Panc1 (cell line): Measurements from ENCODE around the gene TIE1. TPM values are rescaled to one million over a fixed set of nuclear protein-coding genes. Genes with fewer than 3 reads are reported as not detected.
A peak's percentile ranks its signal among the peaks of the same experiment; 100 is the strongest.

Source experiments
- ATAC-seq: fragments of 200-7000 bp; cut with Tn5 transposase; 2 replicates; pipeline ENCODE4 v1.9.1; 2020; ENCODE audit warnings: mild to moderate bottlenecking, moderate library complexity
- BruUV-seq: library from RNA; stranded (reverse); fragments of 400-500 nt; replicated peaks from 2 replicates; lab custom pipeline; 2021; lab: Mats Ljungman, UMichigan
- CTCF ChIA-PET: fragments of 300-600 bp; sonication (Branson Sonifier 250); formaldehyde crosslinking; loops from one replicate; lab custom pipeline; 2022; ENCODE audit warnings: antibody characterized with exemption; lab: Charles Lee
- POLR2A ChIA-PET: fragments of 300-600 bp; sonication (Branson Sonifier 250); formaldehyde crosslinking; loops from one replicate; lab custom pipeline; 2022; ENCODE audit warnings: antibody characterized with exemption; lab: Charles Lee
- DNase-seq: peaks from one replicate; pipeline ENCODE4 v3.0.0-alpha.2; 2010; ENCODE audit warnings: low read depth, low spot score
- H3K27ac ChIP-seq: 2 replicates; pipeline ENCODE4 v1.5.1; 2011; ENCODE audit warnings: mild to moderate bottlenecking, low read length, inconsistent platforms
- H3K27me3 ChIP-seq: fragments of 200-500 bp; sonication (Bioruptor generic); 2 replicates; pipeline ENCODE4 v1.6.0; 2014; ENCODE audit warnings: low read length, inconsistent platforms; ENCODE audit not compliant: control insufficient read depth, insufficient read depth
- H3K36me3 ChIP-seq: fragments of 200-500 bp; sonication (Bioruptor generic); 2 replicates; pipeline ENCODE4 v1.5.1; 2014; ENCODE audit warnings: inconsistent platforms, mild to moderate bottlenecking, low read length, moderate library complexity; ENCODE audit not compliant: control insufficient read depth, insufficient read depth
- H3K4me1 ChIP-seq: 2 replicates; pipeline ENCODE4 v1.5.1; 2011; ENCODE audit warnings: inconsistent platforms, mild to moderate bottlenecking, low read length, moderate library complexity; ENCODE audit not compliant: control insufficient read depth, insufficient read depth
- H3K4me3 ChIP-seq, 2 experiments: 2 replicates each; pipeline ENCODE4 v1.5.1; 2011 to 2012; ENCODE audit warnings: low read depth in 2 of 2, low read length in 2 of 2, mild to moderate bottlenecking in 2 of 2, inconsistent platforms in 1 of 2, moderate library complexity in 1 of 2
- H3K9me3 ChIP-seq: fragments of 200-500 bp; sonication (Bioruptor generic); 2 replicates; pipeline ENCODE4 v1.5.1; 2014; ENCODE audit warnings: low read depth, mild to moderate bottlenecking, inconsistent platforms, low read length, moderate library complexity; ENCODE audit not compliant: control insufficient read depth, insufficient read depth
- CTCF ChIP-seq: fragments of 450-650 bp; IDR thresholded peaks from 2 replicates; pipeline ENCODE4 v1.5.1; 2017; ENCODE audit warnings: mild to moderate bottlenecking
- POLR2AphosphoS5 ChIP-seq: IDR thresholded peaks from 2 replicates; pipeline ENCODE4 v1.6.1; 2012; ENCODE audit warnings: mild to moderate bottlenecking, low read depth, low read length, moderate library complexity
- SIN3A ChIP-seq: IDR thresholded peaks from 2 replicates; pipeline ENCODE4 v1.6.1; 2012; ENCODE audit warnings: low read depth, mild to moderate bottlenecking, low read length, moderate library complexity, borderline replicate concordance; ENCODE audit not compliant: insufficient read depth
- TCF7L2 ChIP-seq: IDR thresholded peaks from 2 replicates; pipeline ENCODE4 v1.6.1; 2011; ENCODE audit warnings: mild to moderate bottlenecking, low read depth, low read length, inconsistent platforms
- in situ Hi-C: cut with HindIII; loops from 2 replicates; pipeline ENCODE4 v1.10.0; 2016; ENCODE audit warnings: low sequenced_read_pairs, low pct_unique_long_range_greater_than_20kb
- intact Hi-C: fragments of 100-400 bp; cut with micrococcal nuclease; formaldehyde crosslinking; loops from one replicate; pipeline ENCODE4 v1.10.0; 2022; ENCODE audit not compliant: unreplicated experiment
- total RNA-seq: library from RNA; stranded (reverse); gene quantifications from one replicate; pipeline ENCODE4 v1.2.1, GENCODE V29; 2021; ENCODE audit not compliant: unreplicated experiment
- TF ChIP-seq, protein P1 (sequence below), 2 experiments: IDR thresholded peaks; 2 replicates each; pipeline ENCODE4 v1.6.1; 2011 to 2012; ENCODE audit warnings: low read depth in 2 of 2, control low read depth in 1 of 2, low read length in 1 of 2, mild to moderate bottlenecking in 1 of 2, moderate library complexity in 1 of 2; ENCODE audit not compliant: insufficient read depth in 1 of 2

Gene TIE1
- total RNA-seq, 1 experiment from 2014 or later = 0.28 TPM

- Histone ChIP-seq H3K4me1 (no peaks in the 10 kb centered on the region), H3K27me3 (no peaks in the 10 kb centered on the region), H3K9me3 (no peaks in the 10 kb centered on the region; the same call in 1 of the 2 replicates), H3K36me3 (no peaks in the 10 kb centered on the region), H3K4me3 (no peak overlapping the region), H3K27ac (no peak overlapping the region)
- POLR2A ChIA-PET = no interaction called here
- DNase-seq (no peak), ATAC-seq (no peak)
- CTCF ChIA-PET = no interaction called here
- intact Hi-C loops (no loop called here), in situ Hi-C loops (no loop called here)
- TF ChIP-seq, protein P1, sequence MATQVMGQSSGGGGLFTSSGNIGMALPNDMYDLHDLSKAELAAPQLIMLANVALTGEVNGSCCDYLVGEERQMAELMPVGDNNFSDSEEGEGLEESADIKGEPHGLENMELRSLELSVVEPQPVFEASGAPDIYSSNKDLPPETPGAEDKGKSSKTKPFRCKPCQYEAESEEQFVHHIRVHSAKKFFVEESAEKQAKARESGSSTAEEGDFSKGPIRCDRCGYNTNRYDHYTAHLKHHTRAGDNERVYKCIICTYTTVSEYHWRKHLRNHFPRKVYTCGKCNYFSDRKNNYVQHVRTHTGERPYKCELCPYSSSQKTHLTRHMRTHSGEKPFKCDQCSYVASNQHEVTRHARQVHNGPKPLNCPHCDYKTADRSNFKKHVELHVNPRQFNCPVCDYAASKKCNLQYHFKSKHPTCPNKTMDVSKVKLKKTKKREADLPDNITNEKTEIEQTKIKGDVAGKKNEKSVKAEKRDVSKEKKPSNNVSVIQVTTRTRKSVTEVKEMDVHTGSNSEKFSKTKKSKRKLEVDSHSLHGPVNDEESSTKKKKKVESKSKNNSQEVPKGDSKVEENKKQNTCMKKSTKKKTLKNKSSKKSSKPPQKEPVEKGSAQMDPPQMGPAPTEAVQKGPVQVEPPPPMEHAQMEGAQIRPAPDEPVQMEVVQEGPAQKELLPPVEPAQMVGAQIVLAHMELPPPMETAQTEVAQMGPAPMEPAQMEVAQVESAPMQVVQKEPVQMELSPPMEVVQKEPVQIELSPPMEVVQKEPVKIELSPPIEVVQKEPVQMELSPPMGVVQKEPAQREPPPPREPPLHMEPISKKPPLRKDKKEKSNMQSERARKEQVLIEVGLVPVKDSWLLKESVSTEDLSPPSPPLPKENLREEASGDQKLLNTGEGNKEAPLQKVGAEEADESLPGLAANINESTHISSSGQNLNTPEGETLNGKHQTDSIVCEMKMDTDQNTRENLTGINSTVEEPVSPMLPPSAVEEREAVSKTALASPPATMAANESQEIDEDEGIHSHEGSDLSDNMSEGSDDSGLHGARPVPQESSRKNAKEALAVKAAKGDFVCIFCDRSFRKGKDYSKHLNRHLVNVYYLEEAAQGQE (IDR thresholded peaks at IDR 0.05; ENCODE audit: insufficient read depth in 1 of 2, low read depth in 2 of 2, low read length in 1 of 2) = no peak
- TF ChIP-seq CTCF = no peak
- no peak for TF ChIP-seq TCF7L2
- TF ChIP-seq POLR2AphosphoS5 = no peak
- TF ChIP-seq SIN3A = no peak
- BruUV-seq = no TSS peak
Measured at GRCh38 chr1:43253876-43254275, 46.9 kb upstream of the TIE1 start.

GRCh38 chr1:43255438-43256210, 45.2 kb upstream of the TIE1 start:
- TF ChIP-seq CTCF (no peak), TCF7L2 (no peak), SIN3A (no peak)
- no peaks in the 10 kb centered on the region for H3K4me1 ChIP-seq
- intact Hi-C loops = no loop called here
- H3K27me3 ChIP-seq = no peaks in the 10 kb centered on the region
- no peaks in the 10 kb centered on the region; the same call in 1 of the 2 replicates for H3K9me3 ChIP-seq
- DNase-seq (no peak), ATAC-seq (peak; percentile 42; the same call in 1 of the 2 replicates)
- no TSS peak for BruUV-seq
- in situ Hi-C loops = no loop called here
- no peak overlapping the region for H3K27ac ChIP-seq
- H3K4me3 ChIP-seq = no peak overlapping the region
- ChIA-PET POLR2A (no interaction called here), CTCF (no interaction called here)
- no peaks in the 10 kb centered on the region for H3K36me3 ChIP-seq
